Measurements from ENCODE around the gene CDH13.

DNA sequence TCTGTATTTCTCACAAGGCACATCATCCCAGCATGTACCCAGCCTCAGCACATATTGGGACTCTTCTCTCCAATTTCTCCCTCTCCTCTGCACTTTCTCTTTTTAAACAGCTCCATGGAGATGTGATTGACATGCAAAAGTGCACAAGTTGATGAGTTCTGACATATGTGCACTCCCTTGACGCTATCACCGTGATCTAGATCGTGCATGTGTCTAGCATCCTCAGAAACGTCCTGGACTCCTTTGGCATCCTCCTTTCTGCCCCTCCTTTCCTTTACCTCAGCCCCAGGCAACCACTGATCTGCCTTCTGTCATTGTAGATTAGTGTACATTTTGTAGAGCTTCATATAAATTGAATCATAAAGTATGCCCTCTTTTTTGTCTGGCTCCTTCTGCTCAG lies 1073.0 kb downstream of the CDH13 start:
- no peak for TF ChIP-seq POLR2A (IDR thresholded peaks at IDR 0.05)
- TF ChIP-seq CTCF (IDR thresholded peaks at IDR 0.05), result no peak

Measured in body of pancreas (tissue), 4 donors.